Activated CD4-positive, alpha-beta memory T cell treated with anti-CD3 and anti-CD28 coated beads for 36 hours (primary cell): ENCODE data around the gene DCPS. TPM values are rescaled to one million over a fixed set of nuclear protein-coding genes. Genes with fewer than 3 reads are reported as not detected.
"Not testable (repeated sequence)": the region's sequence is repeated elsewhere in the genome, so short reads cannot be mapped to it uniquely, and the experiment has no call there.

Source experiments
- CTCF ChIA-PET: fragments of 350-600 bp; sonication (Branson Sonifier 250); formaldehyde crosslinking; loops from one replicate; lab custom pipeline; 2021; ENCODE audit warnings: antibody characterized with exemption, inconsistent platforms; lab: Charles Lee
- POLR2A ChIA-PET: fragments of 350-600 bp; sonication (Branson Sonifier 250); formaldehyde crosslinking; loops from one replicate; lab custom pipeline; 2021; ENCODE audit warnings: antibody characterized with exemption; lab: Charles Lee
- DNase-seq: peaks from one replicate; pipeline ENCODE4 v3.0.0-alpha.2; 2020
- H3K27ac Mint-ChIP-seq: one replicate; pipeline ENCODE4 v1.8.0; 2021; ENCODE audit warnings: mixed read lengths
- H3K27me3 Mint-ChIP-seq: one replicate; pipeline ENCODE4 v1.8.0; 2021; ENCODE audit warnings: mixed read lengths
- H3K36me3 Mint-ChIP-seq: one replicate; pipeline ENCODE4 v1.8.0; 2021; ENCODE audit warnings: mixed read lengths
- H3K4me1 Mint-ChIP-seq: one replicate; pipeline ENCODE4 v1.8.0; 2021; ENCODE audit warnings: low read depth, mixed read lengths
- H3K4me3 Mint-ChIP-seq: one replicate; pipeline ENCODE4 v1.8.0; 2021; ENCODE audit warnings: mild to moderate bottlenecking, mixed read lengths
- H3K9me3 Mint-ChIP-seq: one replicate; pipeline ENCODE4 v1.8.0; 2021; ENCODE audit warnings: mixed read lengths
- intact Hi-C: fragments of 100-400 bp; cut with micrococcal nuclease; formaldehyde crosslinking; loops from one replicate; pipeline ENCODE4 v1.15.1; 2023
- total RNA-seq, 2 experiments: library from RNA; stranded (reverse); gene quantifications; one replicate each; pipeline ENCODE4 v1.2.3, GENCODE V29; 2021

DCPS gene
- total RNA-seq, 2 experiments from 2014 or later = 40.1 to 43.9 TPM

- intact Hi-C loops = no loop called here
- Mint-ChIP-seq H3K4me3 (no peak overlapping the region), H3K36me3 (no peaks in the 10 kb centered on the region), H3K9me3 (no peaks in the 10 kb centered on the region), H3K27me3 (no peaks in the 10 kb centered on the region), H3K27ac (no peak overlapping the region), H3K4me1 (no peaks in the 10 kb centered on the region)
- ChIA-PET CTCF (no interaction called here), POLR2A (no interaction called here)
- DNase-seq = no peak
Measured at GRCh38 chr11:126380909-126381308, 77.0 kb downstream of the DCPS start.

DNA sequence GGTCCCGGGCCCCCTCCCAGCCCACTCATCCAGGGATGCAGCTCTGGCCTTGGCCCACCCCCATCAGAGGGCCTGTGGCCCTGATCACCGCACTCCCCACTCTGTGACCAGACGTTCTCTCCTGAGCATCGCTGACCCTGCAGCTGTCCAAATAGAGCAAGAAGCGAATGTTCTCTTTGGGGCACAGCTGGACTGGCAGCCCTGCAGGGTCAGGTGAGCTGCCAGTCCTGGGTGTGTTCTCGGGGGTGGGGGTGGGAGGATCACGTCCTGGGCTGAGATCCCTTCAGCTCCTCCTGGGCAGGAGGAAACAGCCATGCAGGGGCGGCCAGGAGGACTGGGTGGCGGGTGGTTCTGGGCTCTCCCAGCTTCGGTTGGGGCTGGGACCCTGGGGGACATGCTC lies 78.1 kb downstream of the DCPS start:
- H3K4me3 Mint-ChIP-seq, H3K36me3 Mint-ChIP-seq, POLR2A ChIA-PET, intact Hi-C loops, H3K27me3 Mint-ChIP-seq, DNase-seq, CTCF ChIA-PET, H3K27ac Mint-ChIP-seq, H3K9me3 Mint-ChIP-seq, H3K4me1 Mint-ChIP-seq: not testable (repeated sequence)

DNA sequence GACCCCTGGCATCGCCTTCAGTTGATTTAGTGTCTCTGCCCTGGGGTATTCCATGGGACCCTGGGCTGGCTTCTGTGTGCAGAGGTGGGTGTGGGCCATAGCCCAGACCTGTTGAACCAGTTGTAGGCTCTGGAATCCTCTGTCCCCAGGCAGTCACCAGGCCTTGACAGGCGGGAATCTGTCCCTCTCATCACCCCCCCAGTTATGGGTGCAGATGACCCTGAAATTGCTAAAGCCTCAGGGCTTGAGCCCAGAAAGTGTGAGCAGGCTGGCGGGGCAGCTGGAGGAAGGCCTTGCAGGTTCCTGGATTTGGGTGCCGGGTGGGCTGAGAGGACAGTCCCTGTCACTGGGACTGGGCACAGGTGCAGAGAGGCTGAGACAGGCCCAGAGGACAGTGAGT lies 78.8 kb downstream of the DCPS start:
- DNase-seq, H3K27ac Mint-ChIP-seq, H3K36me3 Mint-ChIP-seq, H3K9me3 Mint-ChIP-seq, POLR2A ChIA-PET, H3K4me3 Mint-ChIP-seq, H3K27me3 Mint-ChIP-seq, H3K4me1 Mint-ChIP-seq, intact Hi-C loops, CTCF ChIA-PET: not testable (repeated sequence)

GRCh38 chr11:126383339-126384335 lies 79.8 kb downstream of the DCPS start:
- no peaks in the 10 kb centered on the region for H3K4me1 Mint-ChIP-seq
- CTCF ChIA-PET = no interaction called here
- H3K36me3 Mint-ChIP-seq = no peaks in the 10 kb centered on the region
- H3K9me3 Mint-ChIP-seq = no peaks in the 10 kb centered on the region
- no peak overlapping the region for H3K27ac Mint-ChIP-seq
- intact Hi-C loops = no loop called here
- H3K4me3 Mint-ChIP-seq = no peak overlapping the region
- DNase-seq = no peak
- no peaks in the 10 kb centered on the region for H3K27me3 Mint-ChIP-seq
- POLR2A ChIA-PET = no interaction called here

DNA sequence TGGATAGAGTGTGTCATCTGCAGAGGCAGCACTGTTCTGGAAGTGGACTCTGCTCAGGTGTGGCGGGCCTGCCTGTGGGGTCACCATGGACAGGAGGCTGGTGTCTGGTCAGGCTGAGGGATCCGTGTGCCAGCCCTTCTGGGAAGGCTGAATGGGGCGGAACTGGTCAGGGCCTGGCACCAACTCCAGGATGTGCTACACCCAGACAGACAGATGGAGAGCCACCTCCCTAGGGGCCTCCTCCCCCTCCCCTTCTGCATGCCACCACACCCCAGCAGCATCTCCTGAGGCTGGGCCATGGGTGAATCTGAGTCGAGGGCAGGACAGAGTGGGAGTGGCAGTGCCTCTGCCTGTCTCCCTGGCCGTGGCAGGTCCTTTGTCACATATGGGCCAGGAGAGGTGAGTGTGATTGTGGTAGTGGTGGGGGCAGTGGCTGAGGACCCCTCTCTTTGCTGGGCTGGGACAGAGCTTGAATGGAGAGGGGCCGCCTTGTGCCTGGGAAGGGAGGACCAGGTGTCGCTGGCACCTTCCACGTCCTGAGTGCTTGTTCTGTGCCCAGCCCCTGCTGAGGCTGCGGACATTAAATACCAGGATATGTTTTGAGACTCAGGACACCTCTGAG lies 80.7 kb downstream of the DCPS start:
- Mint-ChIP-seq H3K36me3 (no peaks in the 10 kb centered on the region), H3K27ac (no peak overlapping the region)

DNA sequence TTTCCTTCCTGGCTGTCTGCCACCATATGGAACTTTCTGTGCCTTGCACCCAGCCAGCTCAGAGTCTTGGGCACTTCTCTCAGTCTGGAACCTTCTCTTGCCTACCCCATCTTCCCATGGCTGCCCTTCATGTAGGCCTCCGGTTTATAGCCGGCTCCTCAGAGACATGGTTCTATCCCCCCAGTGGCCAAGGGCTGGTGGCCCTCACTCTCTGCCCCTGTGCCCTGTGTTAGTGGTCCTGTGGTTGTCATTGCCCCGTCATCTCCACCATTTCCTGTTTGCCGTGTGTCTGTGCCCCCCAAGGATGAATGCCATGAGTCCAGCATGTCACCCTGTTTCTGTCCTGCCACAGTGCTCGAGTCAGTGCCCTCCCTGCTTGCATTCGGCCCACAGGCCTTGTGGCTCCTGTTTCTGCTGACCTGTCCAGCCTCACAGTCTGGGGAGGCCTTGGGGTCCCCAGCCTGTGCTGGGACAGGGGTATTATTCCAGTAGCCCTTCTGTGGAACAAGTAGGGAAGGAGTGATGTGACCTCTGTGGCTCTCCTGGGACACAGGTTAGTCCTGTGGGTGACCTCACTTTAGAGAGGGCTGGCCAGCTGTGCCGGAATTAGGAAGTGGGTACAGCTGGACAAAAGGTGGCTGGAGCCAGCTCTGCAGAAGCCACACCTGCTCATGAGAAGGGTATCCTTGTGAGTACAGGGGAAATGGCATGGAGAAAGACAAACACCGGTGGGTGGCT lies 82.3 kb downstream of the DCPS start:
- Mint-ChIP-seq H3K27ac (no peak overlapping the region), H3K36me3 (no peaks in the 10 kb centered on the region), H3K9me3 (no peaks in the 10 kb centered on the region), H3K4me3 (no peak overlapping the region), H3K27me3 (no peaks in the 10 kb centered on the region), H3K4me1 (no peaks in the 10 kb centered on the region)
- intact Hi-C loops = no loop called here
- DNase-seq = no peak
- ChIA-PET POLR2A (no interaction called here), CTCF (interaction anchor here (1.1 kb wide), 1 partner anchor 94 kb away, joined by 3 read pairs; no protein-coding TSS in a partner anchor)

More for the DNA sequence above, 80.7 kb downstream of the DCPS start:
- CTCF ChIA-PET = no interaction called here
- no peaks in the 10 kb centered on the region for H3K9me3 Mint-ChIP-seq
- no peaks in the 10 kb centered on the region for H3K27me3 Mint-ChIP-seq
- no peak overlapping the region for H3K4me3 Mint-ChIP-seq
- no peaks in the 10 kb centered on the region for H3K4me1 Mint-ChIP-seq
- POLR2A ChIA-PET = no interaction called here
- no peak for DNase-seq
- intact Hi-C loops = no loop called here

DNA sequence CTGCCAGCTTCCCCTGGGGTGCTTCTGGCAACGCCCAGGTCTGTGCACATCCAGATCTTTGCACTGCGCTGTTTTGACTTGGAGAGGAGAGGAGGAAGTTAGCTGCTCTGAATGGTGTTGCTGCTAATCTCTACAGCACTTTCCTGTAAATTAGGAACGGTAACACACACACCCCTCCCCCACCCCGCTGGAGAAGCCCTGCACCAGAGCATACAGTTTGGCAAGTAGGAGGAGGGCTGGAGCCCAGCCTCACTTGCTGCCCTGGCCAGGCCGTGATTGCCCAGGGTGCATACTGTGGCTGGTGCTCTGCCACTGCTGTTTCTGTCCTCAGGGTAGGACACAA lies 82.8 kb downstream of the DCPS start:
- H3K27me3 Mint-ChIP-seq, CTCF ChIA-PET, H3K36me3 Mint-ChIP-seq, H3K27ac Mint-ChIP-seq, POLR2A ChIA-PET, H3K9me3 Mint-ChIP-seq, H3K4me3 Mint-ChIP-seq, intact Hi-C loops, H3K4me1 Mint-ChIP-seq, DNase-seq: not testable (repeated sequence)

- Mint-ChIP-seq H3K27me3 (no peaks in the 10 kb centered on the region), H3K9me3 (no peaks in the 10 kb centered on the region), H3K36me3 (no peaks in the 10 kb centered on the region), H3K27ac (no peak overlapping the region), H3K4me3 (no peak overlapping the region), H3K4me1 (no peaks in the 10 kb centered on the region)
- DNase-seq = no peak
- intact Hi-C loops = no loop called here
- POLR2A ChIA-PET = interaction anchor here (1.0 kb wide), 1 partner anchor 30 kb away, joined by 4 read pairs; no protein-coding TSS in a partner anchor
- CTCF ChIA-PET = no interaction called here
Measured at GRCh38 chr11:126387857-126388256, 84.0 kb downstream of the DCPS start.

GRCh38 chr11:126390272-126390867 lies 86.5 kb downstream of the DCPS start:
- H3K27me3 Mint-ChIP-seq = no peaks in the 10 kb centered on the region
- H3K36me3 Mint-ChIP-seq = no peaks in the 10 kb centered on the region
- intact Hi-C loops = no loop called here
- H3K4me1 Mint-ChIP-seq = no peaks in the 10 kb centered on the region
- no peak overlapping the region for H3K27ac Mint-ChIP-seq
- DNase-seq = no peak
- H3K9me3 Mint-ChIP-seq = no peaks in the 10 kb centered on the region
- H3K4me3 Mint-ChIP-seq = no peak overlapping the region
- ChIA-PET CTCF (no interaction called here), POLR2A (no interaction called here)

DNA sequence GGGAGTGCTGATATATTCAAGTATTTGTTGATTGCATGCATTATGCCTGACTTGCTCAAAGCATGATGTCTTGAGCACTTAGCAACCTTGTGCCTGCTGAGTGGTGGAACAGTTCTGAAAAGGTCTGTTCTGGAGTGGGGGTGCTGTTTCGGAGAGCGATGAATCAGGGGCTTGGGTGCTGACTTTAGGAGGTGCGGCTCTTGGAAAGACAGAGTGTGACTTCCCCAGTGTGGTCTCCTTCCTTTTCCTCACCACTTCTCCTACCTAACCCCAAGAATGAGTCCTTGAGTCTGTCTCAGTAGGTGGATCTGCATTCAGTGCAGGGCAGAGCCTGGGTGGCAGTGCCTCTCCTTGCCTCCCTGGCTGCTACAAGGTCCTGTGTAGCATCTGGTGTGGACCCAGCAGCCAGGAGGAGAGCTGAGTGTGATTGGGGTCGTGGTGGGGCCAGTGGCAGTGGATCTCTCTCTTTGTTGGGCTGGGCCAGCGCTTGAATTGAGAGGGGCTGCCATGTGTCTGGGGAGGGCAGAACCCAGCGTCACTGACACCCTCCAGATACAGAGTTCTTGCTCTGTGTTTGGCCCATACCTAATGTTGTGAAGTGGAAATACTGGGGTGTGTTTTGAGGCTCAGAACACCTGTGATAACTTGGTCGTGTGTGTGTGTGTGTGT lies 87.6 kb downstream of the DCPS start:
- Mint-ChIP-seq H3K27ac (no peak overlapping the region), H3K27me3 (no peaks in the 10 kb centered on the region), H3K4me3 (no peak overlapping the region), H3K4me1 (no peaks in the 10 kb centered on the region), H3K36me3 (no peaks in the 10 kb centered on the region), H3K9me3 (no peaks in the 10 kb centered on the region)
- intact Hi-C loops = no loop called here
- no peak for DNase-seq
- ChIA-PET POLR2A (no interaction called here), CTCF (no interaction called here)

DNA sequence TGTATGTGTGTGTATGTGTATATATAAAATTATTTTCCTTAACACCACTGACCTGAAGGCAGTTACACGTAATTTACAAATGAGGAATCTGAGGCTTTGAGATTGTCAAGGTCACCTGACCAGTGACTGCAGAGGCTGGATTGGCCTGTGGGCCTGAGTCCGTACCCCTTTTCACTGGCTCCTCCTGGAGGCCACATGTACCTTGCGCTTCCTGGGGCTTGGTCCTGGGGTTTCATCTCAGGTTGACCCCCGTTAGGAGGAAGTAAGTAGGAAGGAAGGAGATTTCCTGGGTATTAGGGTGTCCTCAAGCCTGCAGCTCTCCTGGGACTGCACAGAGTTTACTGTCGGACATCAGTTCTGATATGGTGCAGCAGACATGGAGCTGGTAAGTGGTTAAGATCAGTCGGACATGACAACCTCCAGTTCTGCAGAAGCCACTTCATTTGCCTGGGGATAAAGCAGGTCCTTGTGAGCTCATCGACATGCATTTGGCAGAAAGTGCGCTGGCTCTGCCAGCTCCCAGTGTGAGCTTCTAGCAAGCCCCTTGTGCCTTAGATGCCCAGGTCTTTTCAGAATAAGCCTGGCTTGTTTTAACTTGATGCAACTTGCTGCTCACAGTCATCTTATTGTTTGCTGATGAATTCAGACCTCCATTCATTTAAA lies 88.2 kb downstream of the DCPS start:
- no peak for DNase-seq
- no peaks in the 10 kb centered on the region for H3K36me3 Mint-ChIP-seq
- no peaks in the 10 kb centered on the region for H3K4me1 Mint-ChIP-seq
- intact Hi-C loops = no loop called here
- no peak overlapping the region for H3K4me3 Mint-ChIP-seq
- POLR2A ChIA-PET = no interaction called here
- CTCF ChIA-PET = no interaction called here
- H3K27me3 Mint-ChIP-seq = no peaks in the 10 kb centered on the region
- H3K27ac Mint-ChIP-seq = no peak overlapping the region
- H3K9me3 Mint-ChIP-seq = no peaks in the 10 kb centered on the region
